GM12878 (cell line): ENCODE results near the gene ZNF513. TPM values are rescaled to one million over a fixed set of nuclear protein-coding genes. Genes with fewer than 3 reads are reported as not detected.

ENCODE experiments used
- BHLHE40 ChIP-seq, 2 experiments: fragments of 450-650 bp in 1 of 2; IDR thresholded peaks; 2 replicates each; pipeline ENCODE4 v1.6.1; 2011 to 2017; ENCODE audit warnings: low read depth in 2 of 2, borderline replicate concordance in 1 of 2, improper control_type of control experiment in 1 of 2, low read length in 1 of 2, mild to moderate bottlenecking in 1 of 2
- CBFB ChIP-seq: IDR thresholded peaks from 2 replicates; pipeline ENCODE4 v1.6.1; 2016; ENCODE audit warnings: antibody characterized with exemption, low read depth
- CREB1 ChIP-seq: IDR thresholded peaks from 2 replicates; pipeline ENCODE4 v1.6.1; 2012; ENCODE audit warnings: low read depth, mild to moderate bottlenecking, inconsistent platforms
- E2F8 ChIP-seq: fragments of 450-650 bp; IDR thresholded peaks from 2 replicates; pipeline ENCODE4 v1.6.1; 2018; ENCODE audit warnings: mild to moderate bottlenecking, low read depth, moderate library complexity; ENCODE audit not compliant: partially characterized antibody
- FOXK2 ChIP-seq: fragments of 450-650 bp; IDR thresholded peaks from 2 replicates; pipeline ENCODE4 v1.6.1; 2017; ENCODE audit warnings: mild to moderate bottlenecking, moderate library complexity
- IKZF1 ChIP-seq: fragments of 450-650 bp; conservative IDR thresholded peaks from 2 replicates; pipeline ENCODE4 v1.6.1; 2017; ENCODE audit warnings: antibody characterized with exemption, mild to moderate bottlenecking
- IKZF2 ChIP-seq, 2 experiments: fragments of 450-650 bp; IDR thresholded peaks; 2 replicates each; pipeline ENCODE4 v1.6.1; 2017; ENCODE audit warnings: mild to moderate bottlenecking in 2 of 2, moderate library complexity in 2 of 2
- MAX ChIP-seq: IDR thresholded peaks from 2 replicates; pipeline ENCODE4 v1.6.1; 2012; ENCODE audit warnings: low read depth, low read length, improper control_type of control experiment
- MLLT1 ChIP-seq: fragments of 450-650 bp; IDR thresholded peaks from 2 replicates; pipeline ENCODE4 v1.6.1; 2016; ENCODE audit warnings: mild to moderate bottlenecking
- NFIC ChIP-seq: IDR thresholded peaks from 2 replicates; pipeline ENCODE4 v1.6.1; 2012; ENCODE audit warnings: low read depth, mild to moderate bottlenecking, inconsistent platforms, low read length, moderate library complexity
- NFYA ChIP-seq: IDR thresholded peaks from 2 replicates; pipeline ENCODE4 v1.6.1; 2011; ENCODE audit warnings: low read depth, mild to moderate bottlenecking, low read length, improper control_type of control experiment, borderline replicate concordance
- NKRF ChIP-seq: fragments of 450-650 bp; conservative IDR thresholded peaks from 2 replicates; pipeline ENCODE4 v1.6.1; 2017; ENCODE audit warnings: mild to moderate bottlenecking, moderate library complexity
- RAD51 ChIP-seq: fragments of 450-650 bp; IDR thresholded peaks from 2 replicates; pipeline ENCODE4 v1.6.1; 2016; ENCODE audit warnings: moderate library complexity, mild to moderate bottlenecking, inconsistent platforms
- RELA ChIP-seq: fragments of 450-650 bp; IDR thresholded peaks from 2 replicates; pipeline ENCODE4 v1.8.0; 2014; ENCODE audit warnings: borderline replicate concordance; ENCODE audit not compliant: partially characterized antibody
- SUZ12 ChIP-seq: fragments of 200-600 bp; sonication (generic); IDR thresholded peaks from one replicate; pipeline ENCODE4 v1.6.1; 2018; ENCODE audit warnings: antibody characterized with exemption, mild to moderate bottlenecking; ENCODE audit not compliant: unreplicated experiment
- TCF3 ChIP-seq: IDR thresholded peaks from 2 replicates; pipeline ENCODE4 v1.6.1; 2012; ENCODE audit warnings: low read depth, mild to moderate bottlenecking, low read length, borderline replicate concordance; ENCODE audit not compliant: insufficient read depth
- YY1 ChIP-seq: IDR thresholded peaks from 2 replicates; pipeline ENCODE4 v1.6.1; 2011; ENCODE audit warnings: low read depth, mild to moderate bottlenecking, low read length
- ZBTB40 ChIP-seq: fragments of 450-650 bp; IDR thresholded peaks from 2 replicates; pipeline ENCODE4 v1.6.1; 2016; ENCODE audit warnings: mild to moderate bottlenecking, moderate library complexity, borderline replicate concordance
- polyA plus RNA-seq, 11 experiments: library from polyadenylated mRNA; depleted of rRNA in 4 of 11; unstranded in 6 of 11; stranded (reverse) in 5 of 11; fragments of >200 nt; fragmentation: Nextera tagmentation in 4 of 11; fragmentation: Illumina TruSeq in 1 of 11; extraction: Ambion mirVana in 4 of 11; extraction: Trizol in 1 of 11; gene quantifications; 1 replicate in 1 of 11; 2 replicates in 10 of 11; pipeline versions ENCODE4 v1.2.1 to v1.2.3, GENCODE V29; 2011 to 2016; ENCODE audit warnings: inconsistent platforms in 2 of 11, missing spikeins in 2 of 11, low read depth in 1 of 11
- total RNA-seq, 4 experiments: library from RNA; depleted of rRNA in 3 of 4; stranded (reverse); fragments of >200 nt in 3 of 4; fragmentation: Illumina TruSeq in 1 of 4; extraction: Trizol in 1 of 4; gene quantifications; 2 replicates each; pipeline versions ENCODE4 v1.2.1 to v1.2.3, GENCODE V29; 2013 to 2021

The ZNF513 gene
- total and polyA plus RNA-seq, 10 of the 15 experiments (the other 5 are each of a cell fraction or from before 2014, with no cell fraction given), result 0.06 to 16.4 (median 5.6) TPM

- peak; percentile 63 for TF ChIP-seq MLLT1
- TF ChIP-seq IKZF1, result peak; percentile 98
- TF ChIP-seq RELA, result peak; percentile 52
- peak; percentile 98 for TF ChIP-seq CREB1
- peak; percentile 77 for TF ChIP-seq E2F8
- TF ChIP-seq NFIC, result peak; percentile 56; the same call in 1 of the 2 replicates
- peak; percentile 95 for TF ChIP-seq FOXK2
- peak; percentile 77 to 81; a peak in 3 of 4 replicates for TF ChIP-seq IKZF2 (IDR thresholded peaks at IDR 0.05)
- peak; percentile 98 for TF ChIP-seq YY1
- peak; percentile 73; the same call in 1 of the 2 replicates for TF ChIP-seq RAD51
- peak; percentile 96 for TF ChIP-seq MAX
- peak; percentile 96; the same call in 1 of the 2 replicates for TF ChIP-seq NKRF
- no peak for TF ChIP-seq TCF3
- TF ChIP-seq BHLHE40 (IDR thresholded peaks at IDR 0.05; ENCODE audit: borderline replicate concordance in 1 of 2, low read depth in 2 of 2, low read length in 1 of 2), result peak in 1 of 2 experiments; percentile 81
- TF ChIP-seq ZBTB40, result peak; percentile 78; the same call in 1 of the 2 replicates
- TF ChIP-seq CBFB, result peak; percentile 16; the same call in 1 of the 2 replicates
- TF ChIP-seq NFYA, result no peak
- no peak for TF ChIP-seq SUZ12
These were observed 24.0 kb downstream of the ZNF513 start, which contains the start of gene GTF3C2 (continued) for GRCh38 chr2:27356382-27357181.
